ENCODE data around the gene ROBO2. TPM values are rescaled to one million over a fixed set of nuclear protein-coding genes. Genes with fewer than 3 reads are reported as not detected.

Gene ROBO2
- total and polyA plus RNA-seq, 2 donors from 2014 or later: 1.3 to 1.6 TPM

GRCh38 chr3:77309460-77309859 lies 269.6 kb downstream of the ROBO2 start:
- H3K27ac ChIP-seq (ENCODE audit: low read depth in 2 of 2, low read length in 2 of 2): no peak overlapping the region
- no peaks in the 10 kb centered on the region for H3K27me3 ChIP-seq (ENCODE audit: control insufficient read depth, insufficient read depth, low read length)
- no peaks in the 10 kb centered on the region for H3K9me3 ChIP-seq (ENCODE audit: control insufficient read depth in 2 of 3, insufficient read depth in 1 of 3, low read length in 3 of 3)
- no peaks in the 10 kb centered on the region for H3K36me3 ChIP-seq (ENCODE audit: control insufficient read depth in 2 of 3, insufficient read depth in 3 of 3, low read length in 3 of 3)
- intact Hi-C loops (cut with DNase I): no loop called here
- no peak for DNase-seq
- no peak for TF ChIP-seq CTCF (IDR thresholded peaks at IDR 0.05; ENCODE audit: borderline replicate concordance, extremely low read depth, insufficient read depth)
- H3K4me1 ChIP-seq (ENCODE audit: control insufficient read depth in 2 of 3, insufficient read depth in 2 of 3, low read depth in 1 of 3, low read length in 3 of 3): no peaks in the 10 kb centered on the region
- H3K4me3 ChIP-seq (ENCODE audit: low read length in 3 of 3): no peak overlapping the region
- no peak overlapping the region for H3K9ac ChIP-seq (ENCODE audit: low read length in 3 of 3)
- no peak for FAIRE-seq

DNA sequence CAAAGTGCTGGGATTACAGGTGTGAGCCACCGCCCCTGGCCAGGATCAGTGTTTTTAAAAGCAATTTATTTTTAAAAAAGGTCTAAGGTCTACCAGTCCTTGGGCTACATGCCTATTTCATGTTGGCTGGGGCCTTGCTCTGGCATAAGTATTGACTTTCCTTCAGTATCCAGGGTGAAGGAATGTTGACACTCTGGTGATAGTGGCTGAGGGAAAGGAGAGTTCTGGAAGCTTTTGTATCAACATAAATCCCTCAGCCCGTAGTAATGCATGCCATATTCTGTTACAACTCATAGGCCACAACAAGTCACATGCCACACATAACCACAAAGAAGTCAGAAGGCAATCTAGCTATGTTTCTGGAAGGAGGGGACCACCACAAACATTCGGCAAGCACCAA lies 273.9 kb downstream of the ROBO2 start:
- Histone ChIP-seq H3K4me1 (ENCODE audit: control insufficient read depth in 2 of 3, insufficient read depth in 2 of 3, low read depth in 1 of 3, low read length in 3 of 3) (no peaks in the 10 kb centered on the region), H3K36me3 (ENCODE audit: control insufficient read depth in 2 of 3, insufficient read depth in 3 of 3, low read length in 3 of 3) (no peaks in the 10 kb centered on the region), H3K4me3 (ENCODE audit: low read length in 3 of 3) (no peak overlapping the region), H3K27ac (ENCODE audit: low read depth in 2 of 2, low read length in 2 of 2) (no peak overlapping the region), H3K9ac (ENCODE audit: low read length in 3 of 3) (no peak overlapping the region), H3K27me3 (ENCODE audit: control insufficient read depth, insufficient read depth, low read length) (no peaks in the 10 kb centered on the region), H3K9me3 (ENCODE audit: control insufficient read depth in 2 of 3, insufficient read depth in 1 of 3, low read length in 3 of 3) (no peaks in the 10 kb centered on the region)
- intact Hi-C loops (cut with DNase I): no loop called here
- TF ChIP-seq CTCF (IDR thresholded peaks at IDR 0.05; ENCODE audit: borderline replicate concordance, extremely low read depth, insufficient read depth): no peak
- no peak for DNase-seq
- FAIRE-seq: no peak

DNA sequence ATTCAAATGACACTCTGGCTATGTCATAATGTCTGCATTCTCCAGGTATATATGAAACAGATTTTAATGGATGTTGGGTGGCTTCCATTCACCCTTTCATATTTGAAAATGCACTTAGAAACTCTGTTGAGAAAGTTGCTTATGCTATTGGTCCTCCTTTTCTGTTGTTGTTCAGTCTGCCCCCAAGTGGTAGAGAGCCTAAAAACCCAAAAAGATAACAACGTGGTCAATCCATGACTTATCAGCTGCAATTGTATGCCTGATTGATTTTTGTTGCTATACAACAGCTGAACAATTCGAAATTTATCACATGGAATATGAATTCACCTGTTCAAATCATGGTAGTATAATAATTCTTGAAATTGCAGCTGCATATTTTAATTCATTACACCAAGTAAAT lies 279.8 kb downstream of the ROBO2 start:
- intact Hi-C loops (cut with DNase I): no loop called here
- H3K36me3 ChIP-seq (ENCODE audit: control insufficient read depth in 2 of 3, insufficient read depth in 3 of 3, low read length in 3 of 3): no peaks in the 10 kb centered on the region
- no peak overlapping the region for H3K27ac ChIP-seq (ENCODE audit: low read depth in 2 of 2, low read length in 2 of 2)
- DNase-seq: no peak
- no peak overlapping the region for H3K4me3 ChIP-seq (ENCODE audit: low read length in 3 of 3)
- H3K27me3 ChIP-seq (ENCODE audit: control insufficient read depth, insufficient read depth, low read length): no peaks in the 10 kb centered on the region
- no peak for FAIRE-seq
- no peak for TF ChIP-seq CTCF (IDR thresholded peaks at IDR 0.05; ENCODE audit: borderline replicate concordance, extremely low read depth, insufficient read depth)
- H3K4me1 ChIP-seq (ENCODE audit: control insufficient read depth in 2 of 3, insufficient read depth in 2 of 3, low read depth in 1 of 3, low read length in 3 of 3): no peaks in the 10 kb centered on the region
- H3K9ac ChIP-seq (ENCODE audit: low read length in 3 of 3): no peak overlapping the region
- no peaks in the 10 kb centered on the region for H3K9me3 ChIP-seq (ENCODE audit: control insufficient read depth in 2 of 3, insufficient read depth in 1 of 3, low read length in 3 of 3)

DNA sequence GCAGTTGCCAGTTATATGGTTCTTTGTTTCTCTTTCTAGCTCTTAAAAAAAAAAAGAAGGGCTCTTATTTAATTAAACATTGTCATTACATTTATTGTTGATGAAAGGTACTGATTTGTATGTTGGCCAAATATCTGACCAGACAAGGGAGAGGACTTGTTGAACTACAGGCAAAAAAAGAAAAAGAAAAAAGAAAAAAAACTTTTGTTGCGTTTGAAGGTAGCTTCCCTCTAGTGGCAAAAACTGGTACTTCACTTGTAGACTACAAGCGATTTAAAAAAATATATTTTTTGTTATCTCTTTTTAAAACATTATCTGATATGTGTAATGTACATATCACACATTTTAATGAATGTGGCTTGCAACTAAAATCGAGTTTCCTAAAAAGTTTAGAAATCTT lies 280.6 kb downstream of the ROBO2 start:
- peak in 2 of 5 donors; percentile 43 to 44 for DNase-seq
- peak; percentile 92 for FAIRE-seq
- Histone ChIP-seq H3K9ac (ENCODE audit: low read length in 3 of 3) (no peak overlapping the region), H3K4me1 (ENCODE audit: control insufficient read depth in 2 of 3, insufficient read depth in 2 of 3, low read depth in 1 of 3, low read length in 3 of 3) (no peaks in the 10 kb centered on the region), H3K27ac (ENCODE audit: low read depth in 2 of 2, low read length in 2 of 2) (no peak overlapping the region), H3K27me3 (ENCODE audit: control insufficient read depth, insufficient read depth, low read length) (no peaks in the 10 kb centered on the region), H3K4me3 (ENCODE audit: low read length in 3 of 3) (peak overlapping the region in 2 of 3 donors; percentile 3 to 32), H3K9me3 (ENCODE audit: control insufficient read depth in 2 of 3, insufficient read depth in 1 of 3, low read length in 3 of 3) (no peaks in the 10 kb centered on the region), H3K36me3 (ENCODE audit: control insufficient read depth in 2 of 3, insufficient read depth in 3 of 3, low read length in 3 of 3) (no peaks in the 10 kb centered on the region)
- intact Hi-C loops (cut with DNase I): no loop called here
- TF ChIP-seq CTCF (IDR thresholded peaks at IDR 0.05; ENCODE audit: borderline replicate concordance, extremely low read depth, insufficient read depth): peak; percentile 56
